Epidermal melanocyte (primary cell): ENCODE results near the gene SBF1.

Experiments
- DNase-seq: peaks from one replicate; pipeline ENCODE4 v3.0.0; 2011; ENCODE audit warnings: low spot score; ENCODE audit not compliant: insufficient read length

The SBF1 gene

GRCh38 chr22:50469377-50470305, 5.2 kb downstream of the SBF1 start:
- DNase-seq: no peak

GRCh38 chr22:50468626-50469025, 6.2 kb downstream of the SBF1 start:
- DNase-seq: no peak

- no peak for DNase-seq
These were observed 6.9 kb downstream of the SBF1 start for GRCh38 chr22:50467773-50468440.

GRCh38 chr22:50467341-50467740, 7.5 kb downstream of the SBF1 start:
- DNase-seq: no peak

GRCh38 chr22:50465066-50465930, 9.5 kb downstream of the SBF1 start:
- no peak for DNase-seq

GRCh38 chr22:50464451-50464850, 10.4 kb downstream of the SBF1 start:
- DNase-seq: no peak

GRCh38 chr22:50463188-50463900, 11.5 kb downstream of the SBF1 start:
- DNase-seq: no peak

- no peak for DNase-seq
These were observed 12.8 kb downstream of the SBF1 start for GRCh38 chr22:50461979-50462540.

- DNase-seq: no peak
These were observed 13.3 kb downstream of the SBF1 start for GRCh38 chr22:50461536-50461935.

GRCh38 chr22:50460938-50461337, 13.9 kb downstream of the SBF1 start:
- DNase-seq: no peak

GRCh38 chr22:50459496-50460140, 15.2 kb downstream of the SBF1 start:
- no peak for DNase-seq

- DNase-seq: no peak
These were observed 15.8 kb downstream of the SBF1 start for GRCh38 chr22:50459016-50459415.

- DNase-seq: no peak
These were observed 18.2 kb downstream of the SBF1 start for GRCh38 chr22:50456466-50457234.

GRCh38 chr22:50456026-50456425, 18.8 kb downstream of the SBF1 start:
- no peak for DNase-seq

GRCh38 chr22:50455201-50455600, 19.6 kb downstream of the SBF1 start:
- no peak for DNase-seq

GRCh38 chr22:50454556-50455075, 20.2 kb downstream of the SBF1 start:
- DNase-seq: no peak

- no peak for DNase-seq
These were observed 22.2 kb downstream of the SBF1 start for GRCh38 chr22:50452649-50453048.

- DNase-seq: no peak
These were observed 27.0 kb downstream of the SBF1 start for GRCh38 chr22:50447576-50448551.
